ENCODE results near the gene USP36.

- TF ChIP-seq CTCF (IDR thresholded peaks at IDR 0.05) (no peak), POLR2AphosphoS5 (IDR thresholded peaks at IDR 0.05) (no peak), POLR2A (IDR thresholded peaks at IDR 0.05) (no peak)
These were observed 52.2 kb downstream of the USP36 start for GRCh38 chr17:78788451-78788850.

Data from prostate gland (tissue), 2 donors.